ENCODE measurements around the gene HECTD4.
A peak's percentile ranks its signal among the peaks of the same experiment; 100 is the strongest.

Gene HECTD4

GRCh38 chr12:112317481-112317880, 64.8 kb downstream of the HECTD4 start:
- no peak for DNase-seq

GRCh38 chr12:112314981-112315380, 67.2 kb downstream of the HECTD4 start:
- no peak for DNase-seq

- no peak for DNase-seq
Measured at GRCh38 chr12:112309797-112310196, 72.4 kb downstream of the HECTD4 start.

GRCh38 chr12:112308652-112309051, 73.6 kb downstream of the HECTD4 start:
- no peak for DNase-seq

- no peak for DNase-seq
Measured at GRCh38 chr12:112308161-112308560, 74.1 kb downstream of the HECTD4 start.

GRCh38 chr12:112307317-112308011, 74.8 kb downstream of the HECTD4 start:
- no peak for DNase-seq

- no peak for DNase-seq
Measured at GRCh38 chr12:112305951-112306350, 76.3 kb downstream of the HECTD4 start.

- DNase-seq: no peak
Measured at GRCh38 chr12:112304436-112304835, 77.8 kb downstream of the HECTD4 start.

- no peak for DNase-seq
Measured at GRCh38 chr12:112303799-112304198, 78.4 kb downstream of the HECTD4 start.

GRCh38 chr12:112303004-112303403, 79.2 kb downstream of the HECTD4 start:
- no peak for DNase-seq

GRCh38 chr12:112299704-112300103, 82.5 kb downstream of the HECTD4 start:
- DNase-seq: no peak

- DNase-seq: no peak
Measured at GRCh38 chr12:112297188-112297587, 85.0 kb downstream of the HECTD4 start.

- DNase-seq: no peak
Measured at GRCh38 chr12:112296183-112296582, 86.0 kb downstream of the HECTD4 start.

GRCh38 chr12:112294793-112295192, 87.4 kb downstream of the HECTD4 start:
- DNase-seq: no peak

- DNase-seq: no peak
Measured at GRCh38 chr12:112288638-112289037, 93.6 kb downstream of the HECTD4 start.

GRCh38 chr12:112285600-112286401, 96.4 kb downstream of the HECTD4 start:
- peak; percentile 12 for DNase-seq

- DNase-seq: no peak
Measured at GRCh38 chr12:112283546-112283945, 98.7 kb downstream of the HECTD4 start.

GRCh38 chr12:112282920-112283319, 99.3 kb downstream of the HECTD4 start:
- DNase-seq: no peak

- DNase-seq: no peak
Measured at GRCh38 chr12:112275836-112276235, 106.4 kb downstream of the HECTD4 start.

GRCh38 chr12:112275207-112275606, 107.0 kb downstream of the HECTD4 start:
- DNase-seq: no peak

GRCh38 chr12:112270673-112271072, 111.6 kb downstream of the HECTD4 start:
- no peak for DNase-seq

GRCh38 chr12:112266473-112266872, 115.8 kb downstream of the HECTD4 start:
- DNase-seq: no peak

GRCh38 chr12:112261559-112261958, 120.7 kb downstream of the HECTD4 start:
- DNase-seq: no peak

- no peak for DNase-seq
Measured at GRCh38 chr12:112258926-112259325, 123.3 kb downstream of the HECTD4 start.
